HG02870 (cell line): Measurements from ENCODE around the gene BNIP5.

Source experiments
- ATAC-seq: cut with Tn5 transposase; IDR thresholded peaks from one replicate; pipeline ENCODE4 v1.9.1; 2021; ENCODE audit warnings: mild to moderate bottlenecking, moderate library complexity; ENCODE audit not compliant: unreplicated experiment

BNIP5 gene

DNA sequence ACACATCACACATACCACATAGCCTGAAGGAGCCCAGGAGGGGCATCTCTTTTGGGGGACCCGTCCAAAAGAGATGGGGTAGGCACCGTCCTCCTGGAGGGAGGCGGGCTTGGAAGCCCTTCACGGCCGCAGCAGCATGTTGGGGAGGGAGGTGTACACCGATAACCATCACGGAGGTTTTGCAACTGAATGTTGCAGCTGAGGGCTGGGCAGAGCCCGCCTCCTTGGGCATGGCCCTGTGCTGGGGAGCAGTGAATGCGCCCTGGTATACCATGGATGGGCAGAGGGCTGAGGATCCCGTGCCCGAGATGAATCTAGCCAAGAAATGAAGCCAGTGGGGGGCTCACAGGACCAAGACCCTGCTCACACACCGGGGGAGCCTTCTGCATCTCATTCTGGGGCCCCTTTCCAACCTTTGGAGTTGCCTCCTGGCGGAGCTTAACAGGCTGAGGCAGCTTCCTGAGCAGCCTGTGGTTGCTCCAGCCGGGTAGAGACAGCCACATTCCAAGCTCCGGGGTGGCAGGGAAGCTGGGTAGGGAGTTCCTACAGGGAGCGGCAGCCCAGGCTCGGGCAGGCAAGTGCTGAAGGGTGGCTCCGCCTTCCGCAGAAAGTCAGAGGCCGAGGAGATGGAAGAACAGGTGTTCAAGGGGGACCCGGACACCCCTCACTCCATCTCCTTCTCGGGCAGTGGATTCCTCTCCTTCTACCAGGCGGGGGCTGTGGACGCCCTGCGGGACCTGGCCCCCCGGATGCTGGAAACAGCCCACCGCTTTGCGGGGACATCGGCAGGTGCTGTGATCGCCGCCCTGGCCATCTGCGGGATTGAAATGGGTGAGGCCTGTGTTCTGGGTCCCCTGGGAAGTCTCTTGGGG lies 66.6 kb downstream of the BNIP5 start, which contains the start of gene PNPLA1:
PNPLA1 (plus strand) TSS at position 227 of the 872 bp plus-strand sequence; CDS start at position 627, 400 bp downstream.
- ATAC-seq, result no peak

DNA sequence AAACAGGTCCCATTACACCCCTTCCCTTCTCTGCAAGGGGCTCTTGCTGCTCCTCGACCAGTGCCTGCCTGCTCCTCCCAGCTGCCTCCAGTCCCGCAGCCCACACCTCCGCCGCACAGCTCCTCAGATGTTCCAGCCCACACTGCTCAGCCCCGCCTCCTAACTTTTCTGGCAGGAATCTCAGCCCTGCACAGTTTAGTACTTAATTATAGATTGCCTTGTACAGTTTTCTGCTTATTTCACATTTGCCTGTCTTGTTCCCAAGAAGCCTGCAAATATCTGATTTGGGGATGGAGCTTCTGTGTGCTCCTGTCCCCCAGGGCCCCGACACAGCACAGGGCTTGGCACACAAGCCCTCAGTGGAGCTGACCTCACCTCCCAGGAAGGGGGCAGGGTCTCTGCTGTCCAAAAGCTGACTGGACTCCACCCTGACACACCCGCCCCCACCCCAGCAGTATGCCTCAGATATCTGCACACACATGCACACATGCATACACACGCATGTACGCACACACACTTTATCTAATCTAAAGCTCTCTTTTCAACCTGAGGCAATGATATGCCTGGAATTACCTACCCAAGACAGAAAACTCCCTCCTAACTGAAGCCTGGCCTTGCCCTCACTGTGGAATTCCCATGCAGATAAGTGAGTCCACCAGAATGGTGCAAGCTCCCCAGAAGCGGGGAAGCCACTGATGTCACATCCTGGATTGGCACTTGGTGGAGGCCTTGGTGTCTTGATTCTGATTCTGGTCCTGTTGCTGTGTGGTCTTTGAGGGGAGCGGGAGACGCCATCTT lies 68.0 kb downstream of the BNIP5 start:
- no peak for ATAC-seq

DNA sequence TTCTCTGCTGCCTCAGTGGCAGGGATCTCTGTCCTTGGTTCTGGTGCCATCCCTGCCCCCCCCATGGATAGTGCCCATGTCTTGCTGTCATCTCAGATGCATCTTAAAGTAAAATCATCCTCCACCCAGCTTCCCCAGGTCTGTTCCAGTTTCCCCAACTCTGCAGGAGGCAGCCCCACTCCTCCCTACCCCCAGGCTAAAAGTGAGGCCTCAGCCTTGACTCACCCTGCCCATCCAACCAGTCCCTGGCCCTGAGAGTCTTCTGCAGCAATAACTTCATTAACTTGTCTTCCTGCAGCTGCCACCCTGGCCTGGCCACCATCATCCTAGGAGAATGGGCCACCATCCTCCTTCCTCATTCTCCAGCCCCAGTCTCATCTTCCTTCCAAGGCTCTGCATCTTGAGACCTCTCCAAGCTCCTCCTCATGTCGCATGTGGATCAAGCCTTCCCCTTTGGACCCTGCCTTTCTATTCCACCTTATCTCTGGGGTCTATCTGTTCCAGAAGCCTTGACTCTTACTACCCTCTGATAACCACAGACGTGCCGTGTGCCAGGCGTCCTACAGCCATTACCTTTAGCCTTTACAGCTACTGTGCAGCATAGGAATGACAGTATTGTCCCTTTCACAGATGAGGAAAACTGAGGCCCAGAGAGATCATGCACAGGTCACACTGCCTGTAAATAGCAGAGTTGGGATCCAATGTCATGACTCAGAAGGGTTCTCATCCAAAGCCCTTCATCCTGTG lies 68.8 kb downstream of the BNIP5 start:
- ATAC-seq, result no peak

DNA sequence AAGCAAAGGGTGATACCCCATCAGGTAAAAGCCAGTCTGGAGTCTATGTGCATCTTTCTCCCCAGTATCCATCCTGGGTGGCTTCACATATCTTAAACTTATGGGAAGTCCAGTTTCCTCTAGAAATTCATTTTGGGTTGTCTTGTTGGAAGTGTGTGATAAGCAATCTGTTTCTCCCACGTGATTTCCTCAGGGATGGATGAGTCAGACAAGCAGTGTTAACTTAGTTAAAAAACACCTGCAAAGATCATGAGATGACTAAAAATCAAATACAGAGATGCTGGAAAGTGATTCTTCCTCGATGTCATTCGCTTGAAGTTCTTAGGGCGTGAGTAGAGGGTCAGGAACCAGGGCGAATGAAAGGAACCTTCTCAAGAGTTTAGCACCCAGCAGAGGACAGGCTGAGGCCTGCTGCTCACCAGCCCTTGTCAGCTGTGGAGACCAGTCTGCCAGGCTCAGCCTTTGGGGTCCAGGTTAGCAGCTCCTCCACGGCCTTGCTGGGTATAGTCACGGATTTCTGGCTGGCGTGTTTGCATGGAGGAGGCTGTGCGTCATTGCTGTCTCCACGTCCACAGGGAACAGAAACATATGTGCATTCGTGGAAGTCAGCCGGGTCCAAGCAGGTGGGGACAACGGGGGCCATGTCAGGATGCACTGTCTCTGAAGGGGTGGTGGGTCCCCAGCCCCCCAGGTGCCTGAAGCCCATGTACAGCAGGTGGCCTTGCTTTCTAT lies 69.6 kb downstream of the BNIP5 start:
- ATAC-seq, result no peak
